ENCODE measurements around the gene SMIM14. TPM values are rescaled to one million over a fixed set of nuclear protein-coding genes. Genes with fewer than 3 reads are reported as not detected.
A peak's percentile ranks its signal among the peaks of the same experiment; 100 is the strongest.

Gene SMIM14
- total RNA-seq, 1 donor from 2014 or later: 42.6 TPM

GRCh38 chr4:39525822-39526690 is 112.6 kb downstream of the SMIM14 start:
- Mint-ChIP-seq H3K9me3 (ENCODE audit: low read depth) (peaks cover 3% of the 10 kb centered on the region), H3K4me3 (ENCODE audit: unreplicated experiment) (peak overlapping the region; percentile 95), H3K36me3 (ENCODE audit: low read depth) (peaks cover 8% of the 10 kb centered on the region), H3K27ac (ENCODE audit: unreplicated experiment) (peak overlapping the region; percentile 97), H3K27me3 (ENCODE audit: low read depth) (no peaks in the 10 kb centered on the region), H3K4me1 (ENCODE audit: low read depth) (peaks cover 58% of the 10 kb centered on the region)
- TF ChIP-seq CTCF (IDR thresholded peaks at IDR 0.05): peak; percentile 57
- DNase-seq (ENCODE audit: low spot score): no peak

- peaks cover 1% of the 10 kb centered on the region for H3K36me3 Mint-ChIP-seq (ENCODE audit: low read depth)
- peak overlapping the region; percentile 97 for H3K27ac Mint-ChIP-seq (ENCODE audit: unreplicated experiment)
- H3K4me3 Mint-ChIP-seq (ENCODE audit: unreplicated experiment): peak overlapping the region; percentile 95
- H3K4me1 Mint-ChIP-seq (ENCODE audit: low read depth): peaks cover 60% of the 10 kb centered on the region
- peak; percentile 10 for TF ChIP-seq CTCF (IDR thresholded peaks at IDR 0.05)
- no peaks in the 10 kb centered on the region for H3K27me3 Mint-ChIP-seq (ENCODE audit: low read depth)
- H3K9me3 Mint-ChIP-seq (ENCODE audit: low read depth): no peaks in the 10 kb centered on the region
- DNase-seq (ENCODE audit: low spot score): no peak
Measured at GRCh38 chr4:39524161-39524957, 114.3 kb downstream of the SMIM14 start.

GRCh38 chr4:39522068-39522467 is 116.6 kb downstream of the SMIM14 start:
- no peaks in the 10 kb centered on the region for H3K27me3 Mint-ChIP-seq (ENCODE audit: low read depth)
- H3K27ac Mint-ChIP-seq (ENCODE audit: unreplicated experiment): peak overlapping the region; percentile 94
- peak overlapping the region; percentile 18 for H3K4me3 Mint-ChIP-seq (ENCODE audit: unreplicated experiment)
- H3K4me1 Mint-ChIP-seq (ENCODE audit: low read depth): peaks cover 48% of the 10 kb centered on the region
- peaks cover 3% of the 10 kb centered on the region for H3K36me3 Mint-ChIP-seq (ENCODE audit: low read depth)
- H3K9me3 Mint-ChIP-seq (ENCODE audit: low read depth): no peaks in the 10 kb centered on the region
- DNase-seq (ENCODE audit: low spot score): no peak
- TF ChIP-seq CTCF (IDR thresholded peaks at IDR 0.05): no peak

- Mint-ChIP-seq H3K27me3 (ENCODE audit: low read depth) (no peaks in the 10 kb centered on the region), H3K4me3 (ENCODE audit: unreplicated experiment) (peak overlapping the region; percentile 18), H3K4me1 (ENCODE audit: low read depth) (peaks cover 50% of the 10 kb centered on the region), H3K27ac (ENCODE audit: unreplicated experiment) (peak overlapping the region; percentile 94), H3K36me3 (ENCODE audit: low read depth) (peaks cover 6% of the 10 kb centered on the region), H3K9me3 (ENCODE audit: low read depth) (no peaks in the 10 kb centered on the region)
- TF ChIP-seq CTCF (IDR thresholded peaks at IDR 0.05): no peak
- DNase-seq (ENCODE audit: low spot score): no peak
Measured at GRCh38 chr4:39521253-39521919, 117.3 kb downstream of the SMIM14 start.

- H3K36me3 Mint-ChIP-seq (ENCODE audit: low read depth): peaks cover 11% of the 10 kb centered on the region
Measured at GRCh38 chr4:39518484-39518883, 120.2 kb downstream of the SMIM14 start.

More at GRCh38 chr4:39518484-39518883, 120.2 kb downstream of the SMIM14 start:
- H3K9me3 Mint-ChIP-seq (ENCODE audit: low read depth): no peaks in the 10 kb centered on the region
- no peak for TF ChIP-seq CTCF (IDR thresholded peaks at IDR 0.05)
- peaks cover 38% of the 10 kb centered on the region for H3K4me1 Mint-ChIP-seq (ENCODE audit: low read depth)
- no peaks in the 10 kb centered on the region for H3K27me3 Mint-ChIP-seq (ENCODE audit: low read depth)
- no peak for DNase-seq (ENCODE audit: low spot score)
- H3K4me3 Mint-ChIP-seq (ENCODE audit: unreplicated experiment): no peak overlapping the region
- peak overlapping the region; percentile 45 for H3K27ac Mint-ChIP-seq (ENCODE audit: unreplicated experiment)
